NCI-H345 treated with DMSO at 0.1 percent for 48 hours (cell line): ENCODE results near the gene ZGLP1.

Experiments used
- DNase-seq: peaks from one replicate; lab custom pipeline; 2025; ENCODE audit not compliant: unreplicated experiment; lab: John Stamatoyannopoulos, UW

The ZGLP1 gene

DNA sequence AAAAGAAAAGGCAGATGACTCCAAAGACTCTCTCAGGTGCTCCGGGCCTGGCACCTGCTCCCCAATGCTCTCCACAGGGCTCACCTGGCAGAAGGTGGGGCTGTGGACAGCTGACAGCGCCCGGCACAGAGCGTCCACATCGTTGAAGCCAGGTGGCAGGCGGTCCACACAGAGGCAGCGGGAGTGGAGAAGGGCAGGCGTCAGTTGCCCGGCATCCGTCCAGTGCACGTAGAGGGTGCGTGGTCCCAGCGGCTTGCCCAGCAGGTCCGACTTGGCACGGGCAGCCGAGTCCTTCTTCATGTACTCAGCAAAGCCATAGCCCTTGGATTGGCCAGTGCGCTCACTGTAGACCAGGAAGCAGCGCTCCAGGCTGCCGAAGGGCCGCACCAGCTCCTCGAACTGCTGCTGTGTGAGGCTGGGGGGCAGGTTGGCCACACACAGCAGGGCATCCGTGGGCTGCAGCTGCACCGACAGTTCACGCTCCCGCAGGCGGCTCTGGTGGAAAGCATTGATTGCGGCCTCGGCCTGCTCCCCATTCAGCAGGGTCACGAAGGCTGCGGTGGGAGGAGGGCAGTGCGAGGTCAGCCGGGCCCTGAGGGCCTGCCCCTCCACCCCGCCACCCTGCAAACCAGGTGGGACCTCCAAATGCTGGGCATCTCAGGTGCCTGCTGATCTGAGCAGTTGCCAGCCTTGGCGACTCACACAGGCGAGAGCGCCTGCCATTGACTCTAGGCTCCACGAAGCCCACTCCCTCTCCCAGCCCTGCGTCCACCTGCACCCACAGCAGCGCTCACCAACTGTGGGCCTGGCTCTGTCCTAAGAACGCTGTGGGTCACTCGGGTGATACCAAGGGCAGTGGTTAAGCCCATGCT lies 19.2 kb upstream of the ZGLP1 start:
- DNase-seq, result no peak

- no peak for DNase-seq
These were observed 18.2 kb upstream of the ZGLP1 start for GRCh38 chr19:10327793-10328192.

- no peak for DNase-seq
These were observed 16.1 kb upstream of the ZGLP1 start for GRCh38 chr19:10325732-10326131.

- DNase-seq, result no peak
These were observed 12.5 kb upstream of the ZGLP1 start for GRCh38 chr19:10321874-10322835.

DNA sequence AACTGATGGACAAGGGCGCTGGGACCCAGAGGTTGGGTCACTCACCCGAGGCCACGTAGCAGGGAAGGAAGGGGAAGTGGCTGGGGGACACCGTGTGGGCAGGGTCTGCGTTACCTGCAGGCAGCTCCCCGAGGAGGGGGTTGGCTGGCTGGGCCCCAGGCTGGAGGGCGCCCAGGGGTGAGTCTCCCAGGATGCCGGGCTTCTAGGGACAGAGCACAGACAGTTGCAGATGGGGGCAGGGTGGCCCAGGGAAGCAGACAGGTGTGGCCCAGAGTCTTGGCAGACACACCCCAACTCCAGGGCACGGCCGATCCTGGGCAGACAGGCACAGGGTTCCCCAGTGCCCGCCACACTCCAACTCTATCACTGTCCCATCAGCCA lies 11.8 kb upstream of the ZGLP1 start:
- DNase-seq, result no peak

- no peak for DNase-seq
These were observed 11.2 kb upstream of the ZGLP1 start for GRCh38 chr19:10320602-10321416.

GRCh38 chr19:10318807-10319682 lies 9.4 kb upstream of the ZGLP1 start:
- DNase-seq, result no peak

DNA sequence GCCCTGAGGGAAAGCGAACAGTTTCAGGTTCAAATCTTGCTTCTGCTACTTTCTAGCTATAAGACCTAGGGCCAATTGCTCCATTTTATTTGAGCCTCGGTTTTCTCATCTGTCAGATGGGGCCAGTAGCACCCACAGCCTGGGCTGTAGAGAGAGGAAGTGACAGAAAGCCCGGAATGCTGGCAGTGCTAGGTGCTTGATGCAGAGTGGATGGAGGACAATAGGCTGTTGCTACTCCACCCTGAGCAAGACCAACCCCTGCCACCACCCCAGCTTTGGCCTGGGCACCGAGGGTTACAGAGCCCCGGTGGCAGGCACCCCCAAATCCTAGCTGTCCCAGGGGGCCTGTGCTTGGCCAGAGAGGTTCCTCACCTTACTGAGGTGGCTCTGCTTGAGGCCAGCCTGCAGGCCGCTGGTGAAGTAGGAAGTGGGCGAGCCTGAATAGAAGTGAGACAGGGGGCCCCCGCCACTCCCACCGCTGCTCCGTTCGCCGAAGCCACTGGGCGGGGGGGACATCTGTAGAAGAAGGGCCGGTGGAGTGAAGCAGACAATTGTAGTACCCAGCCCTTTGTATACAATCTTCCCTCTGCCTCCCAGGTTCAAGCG lies 8.3 kb upstream of the ZGLP1 start:
- DNase-seq, result no peak

DNA sequence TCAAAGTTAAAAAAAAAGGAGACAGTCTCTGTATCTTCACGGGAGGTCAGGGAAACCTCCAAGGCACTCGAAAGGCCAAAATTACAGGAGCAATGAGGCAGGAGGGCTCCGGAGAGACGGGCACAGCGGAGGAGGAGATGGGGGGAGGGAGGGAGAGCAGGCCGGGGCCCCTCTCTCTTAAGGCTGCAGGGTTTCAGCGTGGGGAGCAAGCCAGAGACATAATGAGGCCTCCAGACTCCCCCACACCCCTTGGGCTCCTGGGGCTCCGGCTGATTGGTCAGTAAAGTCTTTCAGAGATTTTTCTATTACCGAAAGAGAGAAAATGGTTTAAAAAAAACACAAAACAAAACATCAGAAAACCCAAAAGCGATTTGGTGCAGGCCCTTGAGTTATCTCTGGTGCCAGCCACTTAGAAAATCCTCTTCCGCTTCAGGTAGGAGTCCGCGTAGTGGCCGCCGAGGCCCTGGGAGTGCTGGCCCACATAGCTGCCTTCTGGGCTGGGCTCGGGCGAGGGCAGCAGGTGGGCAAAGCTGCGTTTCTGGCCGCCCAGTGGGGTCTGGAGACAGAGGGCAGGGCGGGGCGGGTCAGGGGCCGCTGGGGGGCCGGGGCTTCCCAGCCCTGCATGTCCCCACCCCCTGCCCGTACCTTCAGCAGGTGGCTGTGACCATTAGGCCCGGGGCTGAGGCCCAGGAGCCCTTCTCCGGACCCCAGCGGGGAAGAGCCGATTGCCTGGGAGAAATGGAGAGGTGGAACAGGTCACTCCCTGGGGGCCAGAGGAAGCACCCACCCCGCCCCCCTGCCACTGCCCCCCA lies 7.6 kb upstream of the ZGLP1 start:
- DNase-seq, result no peak

DNA sequence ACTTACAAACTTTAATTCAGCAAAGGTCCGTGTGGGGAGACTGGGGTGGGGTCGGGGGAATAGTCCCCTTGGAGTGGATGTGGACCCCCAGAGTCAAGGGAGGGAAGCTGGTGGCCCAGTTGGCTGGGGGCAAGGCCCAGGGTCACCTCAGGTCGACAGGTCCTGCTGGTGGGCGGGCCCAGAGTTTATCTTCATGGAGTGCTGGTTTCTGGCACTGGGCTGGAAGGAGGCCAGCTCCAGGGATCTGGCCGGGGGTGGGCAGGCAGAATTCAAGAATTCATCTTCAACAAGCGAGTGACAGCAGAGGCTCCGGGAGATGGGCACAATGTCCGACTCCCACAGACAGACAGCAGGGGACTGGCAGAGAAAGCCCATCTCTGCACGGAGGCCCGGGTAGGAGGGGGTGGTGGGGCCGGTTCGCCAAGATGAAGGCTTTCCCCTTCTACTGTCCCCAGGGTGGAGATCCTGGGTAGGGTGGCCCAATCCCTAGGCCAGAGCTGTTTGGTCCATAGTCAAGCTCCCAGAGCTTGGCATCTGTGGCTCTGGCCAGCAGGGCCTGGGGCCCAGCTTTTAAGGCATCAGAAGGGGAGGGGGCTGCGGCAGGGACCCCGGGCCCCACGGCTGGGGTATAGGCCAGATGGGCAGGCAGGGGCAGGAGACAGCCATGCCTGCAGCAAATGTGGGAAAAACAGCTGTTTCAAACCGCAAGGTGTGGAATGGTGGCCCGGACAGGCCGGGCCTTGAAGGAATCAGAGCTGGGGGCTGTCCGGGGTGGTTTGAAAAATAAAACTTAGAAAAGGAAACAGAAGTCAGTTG lies 6.8 kb upstream of the ZGLP1 start:
- no peak for DNase-seq

GRCh38 chr19:10315335-10316214 lies 6.0 kb upstream of the ZGLP1 start, which contains the start of gene FDX2:
Gene FDX2 (minus strand): TSS chr19:10316015. CDS start chr19:10315996, 19 bp downstream.
- DNase-seq, result peak; percentile 88

GRCh38 chr19:10306327-10306726 lies 3.3 kb downstream of the ZGLP1 start:
- no peak for DNase-seq

DNA sequence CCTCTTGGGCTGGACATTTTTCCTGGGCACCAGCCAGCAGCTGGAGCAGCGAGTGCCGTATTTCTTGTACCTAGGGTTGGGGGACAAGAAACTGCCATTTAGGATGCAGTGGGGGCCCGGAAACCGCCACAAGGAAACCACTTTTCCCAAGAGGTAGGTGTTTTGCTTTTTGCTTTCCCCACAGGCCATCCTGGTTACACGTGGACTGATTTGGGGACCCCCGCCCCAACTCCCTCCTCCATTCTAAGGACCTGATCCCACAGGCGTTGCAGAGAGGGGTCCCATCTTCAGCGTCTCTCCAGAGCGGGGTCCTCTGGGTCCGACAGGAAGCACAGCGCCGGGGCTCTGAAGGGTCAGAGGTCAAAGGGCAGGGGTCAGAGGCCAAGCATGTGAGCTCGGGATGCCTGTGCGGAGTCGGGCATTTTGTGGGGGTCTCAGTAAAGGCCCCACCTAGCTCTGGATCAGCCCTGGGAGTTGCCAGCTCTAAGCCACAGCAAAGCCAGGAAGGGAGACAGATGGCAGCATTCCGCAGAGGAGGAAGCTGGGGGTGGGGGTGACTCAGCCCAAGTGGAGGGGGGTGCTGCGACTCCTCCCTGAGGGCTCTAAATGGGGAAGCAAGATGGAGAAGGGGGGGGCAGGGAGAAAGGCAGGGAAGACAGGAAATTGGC lies 4.3 kb downstream of the ZGLP1 start:
- DNase-seq, result no peak

- no peak for DNase-seq
These were observed 9.8 kb downstream of the ZGLP1 start for GRCh38 chr19:10299545-10300458.

- DNase-seq, result no peak
These were observed 13.6 kb downstream of the ZGLP1 start for GRCh38 chr19:10295847-10296591.
